ENCODE results near the gene CHST11.

- TF ChIP-seq POLR2AphosphoS5 (IDR thresholded peaks at IDR 0.05; ENCODE audit: low read depth, low read length) (no peak), TAF1 (IDR thresholded peaks at IDR 0.05; ENCODE audit: low read depth, low read length) (no peak), POLR2A (IDR thresholded peaks at IDR 0.05; ENCODE audit: low read depth, low read length) (no peak), SPI1 (IDR thresholded peaks at IDR 0.05; ENCODE audit: low read depth, low read length) (no peak), PAX5 (IDR thresholded peaks at IDR 0.05; ENCODE audit: insufficient read depth, low read length, severe bottlenecking) (no peak), POU2F2 (IDR thresholded peaks at IDR 0.05; ENCODE audit: low read depth, low read length) (no peak)
These were observed 257.6 kb downstream of the CHST11 start for GRCh38 chr12:104714369-104714768.
